Fibroblast of skin of left quadriceps (primary cell): Measurements from ENCODE around the gene WAC.
"Not testable (repeated sequence)": the region's sequence is repeated elsewhere in the genome, so short reads cannot be mapped to it uniquely, and the experiment has no call there.

Experiments used
- DNase-seq, 2 experiments: peaks; one replicate each; pipeline ENCODE4 v3.0.0-alpha.2; 2013; ENCODE audit warnings: low read depth in 2 of 2

WAC gene

GRCh38 chr10:28566458-28567015 lies 33.6 kb downstream of the WAC start:
- DNase-seq, result no peak

GRCh38 chr10:28569506-28570159 lies 36.7 kb downstream of the WAC start:
- DNase-seq, result no peak

DNA sequence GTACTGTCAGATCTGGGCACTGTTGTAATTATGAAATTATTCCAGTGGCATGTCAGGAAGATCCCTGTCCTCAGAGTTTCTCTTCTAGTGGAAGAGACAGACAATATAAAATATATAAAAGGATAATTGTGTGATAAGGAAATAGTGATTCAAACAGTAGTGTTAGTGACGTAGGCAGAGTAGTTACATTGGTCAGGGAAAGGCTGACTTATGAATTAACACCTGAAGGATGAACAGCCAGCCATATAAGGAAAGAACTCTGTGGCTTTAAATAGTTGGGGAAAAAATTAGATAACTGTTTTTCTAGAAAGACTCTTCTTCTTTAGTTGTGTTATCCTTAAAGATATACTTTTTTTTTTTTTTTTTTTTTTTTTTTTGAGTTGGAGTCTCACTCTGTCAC lies 37.7 kb downstream of the WAC start:
- DNase-seq, result no peak

DNA sequence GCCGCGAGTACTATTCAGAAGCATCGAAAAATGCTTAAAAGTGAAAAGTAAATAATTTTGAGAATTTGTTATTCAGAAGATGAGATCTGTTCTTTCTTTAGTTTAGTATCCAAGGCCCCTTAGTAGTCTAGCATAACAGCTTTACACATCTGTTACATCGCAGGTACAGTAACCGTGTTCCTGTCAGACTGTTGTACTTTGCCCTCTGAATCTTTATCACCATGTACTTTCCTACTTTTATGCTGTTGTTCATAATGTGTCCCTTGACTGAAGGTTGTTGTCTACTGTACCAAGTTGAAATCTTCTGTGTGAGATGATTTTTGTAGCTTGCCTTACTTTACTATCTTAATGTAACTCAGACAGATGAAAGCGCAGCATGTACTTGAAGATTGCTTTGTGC lies 38.3 kb downstream of the WAC start:
- no peak for DNase-seq

DNA sequence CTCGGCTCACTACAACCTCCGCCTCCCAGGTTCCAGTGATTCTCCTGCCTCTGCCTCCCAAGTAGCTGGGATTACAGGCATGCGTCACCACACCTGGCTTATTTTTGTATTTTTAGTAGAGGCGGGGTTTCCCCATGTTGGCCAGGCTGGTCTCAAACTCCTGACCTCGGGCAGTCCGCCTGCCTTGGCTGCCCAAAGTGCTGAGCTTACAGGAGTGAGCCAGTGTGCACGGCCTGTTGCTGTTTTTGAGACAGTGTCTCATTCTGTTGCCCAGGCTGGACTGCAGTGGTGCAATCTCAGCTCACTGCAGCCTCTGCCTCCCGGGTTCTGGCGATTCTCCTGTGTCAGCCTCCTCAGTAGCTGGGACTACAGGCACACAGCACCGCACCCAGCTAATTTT lies 41.3 kb downstream of the WAC start:
- not testable (repeated sequence) for DNase-seq

DNA sequence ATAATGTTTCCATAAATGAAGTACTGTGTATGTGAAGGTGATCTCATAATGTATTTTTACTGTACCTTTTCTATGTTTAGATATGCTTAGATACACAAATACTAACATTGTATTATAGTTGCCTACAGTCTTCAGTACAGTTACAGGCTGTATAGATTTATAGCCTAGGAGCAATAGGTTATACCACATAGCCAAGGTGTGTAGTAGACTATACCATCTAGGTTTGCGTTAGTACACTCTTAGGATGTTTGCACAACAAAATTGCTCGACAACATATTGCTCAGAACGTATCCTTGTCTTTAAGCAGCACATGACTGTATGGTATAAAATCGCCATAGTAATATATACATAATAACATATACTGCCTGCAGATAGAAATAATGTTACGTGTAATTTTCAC lies 42.9 kb downstream of the WAC start:
- no peak for DNase-seq

DNA sequence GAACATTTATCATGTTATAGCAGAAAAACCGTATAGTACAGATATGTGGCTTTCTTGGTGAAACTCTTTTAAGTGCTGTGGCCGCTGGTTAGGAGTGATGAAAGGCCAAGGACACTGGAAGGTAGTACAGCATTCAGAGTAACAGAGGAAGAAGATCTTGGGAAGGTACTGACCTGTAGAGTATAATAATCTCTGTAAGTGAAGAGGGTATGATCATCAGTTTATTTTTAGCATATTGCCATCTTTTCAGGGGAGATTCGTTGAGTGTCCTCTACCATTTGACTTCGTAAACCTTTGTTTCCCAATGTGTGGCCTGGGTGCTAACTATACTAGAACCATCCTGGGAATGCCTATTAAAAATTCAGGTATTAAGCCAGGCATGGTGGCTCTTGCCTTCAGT lies 44.6 kb downstream of the WAC start:
- no peak for DNase-seq

- DNase-seq, result no peak
Observed at GRCh38 chr10:28578454-28578853, 45.5 kb downstream of the WAC start.

- DNase-seq, result no peak
Observed at GRCh38 chr10:28580825-28581224, 47.9 kb downstream of the WAC start.

GRCh38 chr10:28581916-28582315 lies 49.0 kb downstream of the WAC start:
- no peak for DNase-seq

DNA sequence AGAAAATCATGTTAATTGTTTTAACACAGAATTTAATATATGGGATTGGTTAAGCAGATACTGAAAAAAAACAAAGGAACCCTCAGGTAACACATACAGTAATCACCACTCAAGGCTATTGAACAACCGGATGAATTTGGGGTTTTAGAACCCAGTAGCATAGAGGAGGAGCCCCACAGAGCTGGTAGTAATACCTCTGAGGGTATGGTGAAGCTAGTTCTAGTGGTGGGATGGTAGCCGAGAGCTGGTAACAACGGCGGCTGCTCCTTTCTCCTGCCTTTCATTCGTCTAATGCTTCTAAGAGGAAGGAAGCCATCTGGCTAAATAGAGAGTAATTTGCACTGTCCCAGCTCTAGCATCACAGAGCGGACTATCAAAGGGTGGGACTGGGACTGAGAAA lies 52.2 kb downstream of the WAC start:
- no peak for DNase-seq

GRCh38 chr10:28586176-28586575 lies 53.3 kb downstream of the WAC start:
- no peak for DNase-seq

DNA sequence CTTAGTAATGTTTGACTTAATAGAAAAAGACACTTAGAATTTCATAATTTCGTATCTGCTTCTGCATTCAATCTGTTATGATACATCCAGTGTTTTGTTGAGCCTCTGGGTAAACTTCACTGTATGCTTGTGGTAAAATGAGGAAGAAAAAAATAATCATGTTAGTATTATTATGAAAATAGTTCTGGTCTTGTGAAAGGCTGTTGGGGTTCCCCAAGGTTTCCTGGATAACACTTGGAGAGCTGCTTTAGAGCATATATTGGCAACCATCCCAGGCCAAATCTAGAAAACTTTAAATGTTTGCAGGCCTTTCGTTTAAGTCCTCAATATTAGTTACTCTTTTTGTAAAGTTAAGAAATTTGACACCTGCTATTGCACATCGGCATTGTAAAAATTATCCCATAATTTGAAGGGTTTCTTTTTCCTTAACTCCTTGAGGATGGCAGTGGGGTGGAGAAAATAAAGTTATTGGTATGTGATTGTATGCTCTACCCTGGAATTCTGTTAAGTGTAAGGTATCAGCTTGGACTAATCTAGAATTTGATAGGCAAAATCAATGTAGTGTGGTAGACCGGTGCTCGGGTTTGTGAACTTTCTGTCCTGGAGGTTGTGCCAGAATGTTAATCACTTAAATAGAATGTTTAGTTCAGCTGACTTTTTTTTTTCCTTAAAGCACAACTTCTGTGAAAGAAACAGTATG lies 54.5 kb downstream of the WAC start:
- peak in 1 of 2 experiments; percentile 22 for DNase-seq

- DNase-seq, result no peak
Observed at GRCh38 chr10:28587970-28588290, 55.0 kb downstream of the WAC start.

- DNase-seq, result peak in 1 of 2 experiments; percentile 25
Observed at GRCh38 chr10:28592953-28593352, 60.0 kb downstream of the WAC start.

DNA sequence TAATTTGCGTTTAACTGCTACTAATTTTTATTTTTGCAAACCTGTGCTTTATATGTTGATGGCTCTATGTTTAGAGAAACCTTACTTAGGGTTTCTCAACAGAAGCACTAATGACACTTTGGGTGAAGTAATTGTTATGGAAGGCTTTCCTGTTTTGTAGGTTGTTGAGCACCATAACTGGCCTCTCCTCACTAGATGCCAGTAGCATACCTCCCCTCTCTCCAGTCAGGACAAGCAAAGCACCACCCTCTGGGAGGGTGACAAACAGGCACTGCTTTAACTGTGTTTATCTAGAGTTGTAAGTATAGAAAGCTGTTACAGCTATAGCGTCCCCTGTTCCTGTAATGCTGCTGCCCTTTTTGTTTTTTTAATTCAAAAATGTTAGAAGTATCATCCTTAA lies 60.9 kb downstream of the WAC start:
- no peak for DNase-seq

GRCh38 chr10:28594406-28594805 lies 61.5 kb downstream of the WAC start:
- DNase-seq, result no peak

- no peak for DNase-seq
Observed at GRCh38 chr10:28595613-28596012, 62.7 kb downstream of the WAC start.

GRCh38 chr10:28600056-28600455 lies 67.1 kb downstream of the WAC start:
- DNase-seq, result no peak

GRCh38 chr10:28601012-28601411 lies 68.1 kb downstream of the WAC start:
- DNase-seq, result no peak

DNA sequence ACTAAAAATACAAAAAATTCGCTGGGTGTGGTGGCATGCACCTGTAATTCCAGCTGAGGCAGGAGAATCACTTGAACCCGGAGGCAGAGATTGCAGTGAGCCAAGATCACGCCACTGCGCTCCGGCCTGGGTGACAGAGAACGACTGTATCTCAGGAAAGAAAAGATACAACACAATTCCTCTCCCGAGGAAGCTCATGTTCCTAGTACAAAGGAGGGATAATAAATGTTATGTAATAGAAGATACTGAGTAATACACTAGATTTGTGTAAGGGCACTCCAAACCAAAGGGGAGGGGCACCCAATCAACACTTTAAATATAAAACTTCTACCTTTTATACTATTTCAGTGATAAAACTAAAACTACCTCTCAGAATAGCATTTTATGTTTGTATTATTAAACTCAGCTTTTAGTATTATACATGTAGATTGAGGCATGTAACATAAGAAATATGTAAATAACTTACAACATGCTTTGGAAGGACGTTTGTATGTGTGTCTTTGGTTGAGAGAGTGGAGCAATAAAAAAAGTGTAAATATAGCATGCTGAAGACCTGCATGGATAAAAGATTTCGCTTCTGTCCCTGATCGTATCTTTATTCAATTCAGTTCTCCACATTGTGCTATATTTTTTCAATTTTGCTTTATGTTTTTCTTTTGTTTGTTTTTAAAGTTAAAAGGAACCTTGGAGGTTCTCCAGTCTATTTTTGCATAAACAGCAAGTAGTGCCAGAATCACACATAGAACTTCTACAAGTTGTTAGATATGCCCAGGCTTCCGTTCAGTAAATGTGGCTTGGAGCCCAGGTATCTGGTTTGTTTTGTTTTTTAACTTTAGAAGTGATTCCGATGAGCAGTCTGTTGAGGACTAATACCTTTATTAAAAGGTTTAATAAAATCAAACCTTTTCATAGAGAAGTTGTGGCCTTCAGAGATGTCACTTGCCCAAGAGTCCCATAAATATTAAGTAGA lies 71.9 kb downstream of the WAC start:
- no peak for DNase-seq

DNA sequence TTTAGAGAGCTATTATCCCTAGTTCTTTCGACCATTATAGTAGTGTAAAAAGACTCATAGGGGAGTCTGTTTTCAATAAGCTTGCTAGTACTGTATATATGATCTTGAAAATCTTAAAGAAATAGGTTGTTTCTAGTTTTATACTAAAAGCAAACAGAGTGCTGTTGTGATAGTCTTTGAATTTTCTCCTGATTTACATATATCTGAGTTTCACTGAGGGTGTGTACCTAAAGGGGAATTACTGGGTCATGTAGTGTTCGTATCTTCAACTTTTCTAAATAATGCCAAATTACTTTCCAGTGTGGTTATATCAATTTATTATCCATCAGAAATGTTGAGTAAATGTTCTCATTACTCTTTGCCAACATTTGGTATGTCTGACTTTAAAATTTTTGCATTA lies 73.7 kb downstream of the WAC start:
- DNase-seq, result no peak
